ENCODE results near the gene HECW1. TPM values are rescaled to one million over a fixed set of nuclear protein-coding genes. Genes with fewer than 3 reads are reported as not detected.

Gene HECW1
- total RNA-seq, 1 experiment from 2014 or later: 0.77 TPM

- no peak for TF ChIP-seq CTCF (IDR thresholded peaks at IDR 0.05)
- intact Hi-C loops (cut with micrococcal nuclease; ENCODE audit: unreplicated experiment) (no loop called here), in situ Hi-C loops (cut with HindIII; ENCODE audit: low pct_unique_long_range_greater_than_20kb, low sequenced_read_pairs) (no loop called here)
- Histone ChIP-seq H3K27me3 (ENCODE audit: control insufficient read depth, insufficient read depth, low read length) (peaks cover 31% of the 10 kb centered on the region), H3K4me3 (ENCODE audit: low read depth in 2 of 2, low read length in 2 of 2) (no peak overlapping the region), H3K36me3 (ENCODE audit: control insufficient read depth, insufficient read depth, low read length) (no peaks in the 10 kb centered on the region), H3K4me1 (ENCODE audit: control insufficient read depth, insufficient read depth, low read length) (no peaks in the 10 kb centered on the region), H3K9me3 (ENCODE audit: control insufficient read depth, insufficient read depth, low read depth, low read length) (no peaks in the 10 kb centered on the region), H3K27ac (ENCODE audit: low read length) (no peak overlapping the region)
- no peak for DNase-seq (ENCODE audit: low read depth, low spot score)
- no TSS peak for BruUV-seq (replicated peaks)
- ATAC-seq: no peak
- POLR2A ChIA-PET: no interaction called here
- CTCF ChIA-PET: no interaction called here
These were observed 397.5 kb downstream of the HECW1 start for GRCh38 chr7:43509906-43510305.

GRCh38 chr7:43511029-43511428, 398.6 kb downstream of the HECW1 start:
- Histone ChIP-seq H3K36me3 (ENCODE audit: control insufficient read depth, insufficient read depth, low read length) (no peaks in the 10 kb centered on the region), H3K9me3 (ENCODE audit: control insufficient read depth, insufficient read depth, low read depth, low read length) (no peaks in the 10 kb centered on the region), H3K4me3 (ENCODE audit: low read depth in 2 of 2, low read length in 2 of 2) (no peak overlapping the region), H3K27me3 (ENCODE audit: control insufficient read depth, insufficient read depth, low read length) (peaks cover 39% of the 10 kb centered on the region), H3K4me1 (ENCODE audit: control insufficient read depth, insufficient read depth, low read length) (no peaks in the 10 kb centered on the region), H3K27ac (ENCODE audit: low read length) (no peak overlapping the region)
- in situ Hi-C loops (cut with HindIII; ENCODE audit: low pct_unique_long_range_greater_than_20kb, low sequenced_read_pairs) (no loop called here), intact Hi-C loops (cut with micrococcal nuclease; ENCODE audit: unreplicated experiment) (no loop called here)
- DNase-seq (ENCODE audit: low read depth, low spot score) (no peak), ATAC-seq (no peak)
- TF ChIP-seq TCF7L2 (IDR thresholded peaks at IDR 0.05; ENCODE audit: low read depth, low read length) (no peak), POLR2AphosphoS5 (IDR thresholded peaks at IDR 0.05; ENCODE audit: low read depth, low read length) (no peak)
- ChIA-PET POLR2A (no interaction called here), CTCF (no interaction called here)
- no TSS peak for BruUV-seq (replicated peaks)

- Histone ChIP-seq H3K9me3 (ENCODE audit: control insufficient read depth, insufficient read depth, low read depth, low read length) (no peaks in the 10 kb centered on the region), H3K27ac (ENCODE audit: low read length) (no peak overlapping the region), H3K27me3 (ENCODE audit: control insufficient read depth, insufficient read depth, low read length) (peaks cover 44% of the 10 kb centered on the region), H3K4me1 (ENCODE audit: control insufficient read depth, insufficient read depth, low read length) (no peaks in the 10 kb centered on the region), H3K36me3 (ENCODE audit: control insufficient read depth, insufficient read depth, low read length) (no peaks in the 10 kb centered on the region), H3K4me3 (ENCODE audit: low read depth in 2 of 2, low read length in 2 of 2) (no peak overlapping the region)
- in situ Hi-C loops (cut with HindIII; ENCODE audit: low pct_unique_long_range_greater_than_20kb, low sequenced_read_pairs) (no loop called here), intact Hi-C loops (cut with micrococcal nuclease; ENCODE audit: unreplicated experiment) (no loop called here)
- ATAC-seq (no peak), DNase-seq (ENCODE audit: low read depth, low spot score) (no peak)
- no TSS peak for BruUV-seq (replicated peaks)
- ChIA-PET POLR2A (no interaction called here), CTCF (no interaction called here)
- TF ChIP-seq POLR2AphosphoS5 (IDR thresholded peaks at IDR 0.05; ENCODE audit: low read depth, low read length) (no peak), TCF7L2 (IDR thresholded peaks at IDR 0.05; ENCODE audit: low read depth, low read length) (no peak), SIN3A (IDR thresholded peaks at IDR 0.05; ENCODE audit: borderline replicate concordance, insufficient read depth, low read depth, low read length) (no peak), CTCF (IDR thresholded peaks at IDR 0.05) (no peak), REST (IDR thresholded peaks at IDR 0.05; ENCODE audit: insufficient read depth in 1 of 2, low read depth in 2 of 2, low read length in 1 of 2) (no peak)
These were observed 399.5 kb downstream of the HECW1 start for GRCh38 chr7:43511769-43512515.
